Left ventricle myocardium inferior (tissue), 1 donor: ENCODE data around the gene PEX16. TPM values are rescaled to one million over a fixed set of nuclear protein-coding genes. Genes with fewer than 3 reads are reported as not detected.
A peak's percentile ranks its signal among the peaks of the same experiment; 100 is the strongest.
"Not testable (repeated sequence)": the region's sequence is repeated elsewhere in the genome, so short reads cannot be mapped to it uniquely, and the experiment has no call there.

Experiments used
- DNase-seq: peaks from one replicate; pipeline ENCODE4 v3.0.0-alpha.2; 2020
- H3K27ac ChIP-seq: fragments of 200-600 bp; replicated peaks from 2 replicates; pipeline ENCODE4 v1.8.0; 2021
- H3K27me3 ChIP-seq: fragments of 200-600 bp; 2 replicates; pipeline ENCODE4 v1.8.0; 2021; ENCODE audit warnings: low read depth
- H3K36me3 ChIP-seq: fragments of 200-600 bp; 2 replicates; pipeline ENCODE4 v1.8.0; 2021
- H3K4me1 ChIP-seq: fragments of 200-600 bp; 2 replicates; pipeline ENCODE4 v1.8.0; 2021
- H3K4me3 ChIP-seq: fragments of 200-600 bp; 2 replicates; pipeline ENCODE4 v1.8.0; 2021; ENCODE audit warnings: mild to moderate bottlenecking, moderate library complexity
- H3K9me3 ChIP-seq: fragments of 200-600 bp; replicated peaks from 2 replicates; pipeline ENCODE4 v1.8.0; 2021
- intact Hi-C: fragments of 100-400 bp; cut with micrococcal nuclease; formaldehyde crosslinking; loops from one replicate; pipeline ENCODE4 v1.11.0; 2022
- total RNA-seq: library from RNA; stranded (reverse); fragmentation: NEBNext Ultra II Directional; extraction: Animal tissue kit (Norgen Biotek cat#: 25700); gene quantifications from one replicate; pipeline ENCODE4 v1.2.1, GENCODE V29; 2021
- TF ChIP-seq, protein P1 (sequence below): fragments of 200-600 bp; IDR thresholded peaks from 2 replicates; pipeline ENCODE4 v1.8.0; 2021; ENCODE audit warnings: antibody characterized with exemption, mild to moderate bottlenecking, borderline replicate concordance
- donor health status: DM: no; HTN: yes; CAD: no; lungs with severe emphysema.

The PEX16 gene
- total RNA-seq, 1 donor from 2014 or later, result 10.9 TPM

DNA sequence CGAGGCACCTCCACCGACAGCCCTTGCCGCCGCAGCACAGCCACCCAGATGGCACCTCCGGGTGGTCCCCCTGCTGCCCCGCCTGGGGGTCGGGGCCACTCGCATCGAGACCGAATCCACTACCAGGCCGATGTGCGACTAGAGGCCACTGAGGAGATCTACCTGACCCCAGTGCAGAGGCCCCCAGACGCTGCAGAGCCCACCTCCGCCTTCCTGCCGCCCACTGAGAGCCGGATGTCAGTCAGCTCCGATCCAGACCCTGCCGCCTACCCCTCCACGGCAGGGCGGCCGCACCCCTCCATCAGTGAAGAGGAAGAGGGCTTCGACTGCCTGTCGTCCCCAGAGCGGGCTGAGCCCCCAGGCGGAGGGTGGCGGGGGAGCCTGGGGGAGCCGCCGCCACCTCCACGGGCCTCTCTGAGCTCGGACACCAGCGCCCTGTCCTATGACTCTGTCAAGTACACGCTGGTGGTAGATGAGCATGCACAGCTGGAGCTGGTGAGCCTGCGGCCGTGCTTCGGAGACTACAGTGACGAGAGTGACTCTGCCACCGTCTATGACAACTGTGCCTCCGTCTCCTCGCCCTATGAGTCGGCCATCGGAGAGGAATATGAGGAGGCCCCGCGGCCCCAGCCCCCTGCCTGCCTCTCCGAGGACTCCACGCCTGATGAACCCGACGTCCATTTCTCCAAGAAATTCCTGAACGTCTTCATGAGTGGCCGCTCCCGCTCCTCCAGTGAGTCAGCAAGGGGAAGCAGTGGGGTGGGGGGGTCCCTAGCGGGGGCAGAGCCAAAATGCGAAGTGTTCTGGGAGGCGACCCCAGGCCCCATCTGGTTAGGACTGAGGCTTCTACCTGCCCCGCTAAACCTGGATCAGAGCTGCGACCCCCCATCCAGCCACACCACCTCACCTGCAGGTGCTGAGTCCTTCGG lies 15.0 kb downstream of the PEX16 start:
- DNase-seq, result no peak
- TF ChIP-seq, protein P1, sequence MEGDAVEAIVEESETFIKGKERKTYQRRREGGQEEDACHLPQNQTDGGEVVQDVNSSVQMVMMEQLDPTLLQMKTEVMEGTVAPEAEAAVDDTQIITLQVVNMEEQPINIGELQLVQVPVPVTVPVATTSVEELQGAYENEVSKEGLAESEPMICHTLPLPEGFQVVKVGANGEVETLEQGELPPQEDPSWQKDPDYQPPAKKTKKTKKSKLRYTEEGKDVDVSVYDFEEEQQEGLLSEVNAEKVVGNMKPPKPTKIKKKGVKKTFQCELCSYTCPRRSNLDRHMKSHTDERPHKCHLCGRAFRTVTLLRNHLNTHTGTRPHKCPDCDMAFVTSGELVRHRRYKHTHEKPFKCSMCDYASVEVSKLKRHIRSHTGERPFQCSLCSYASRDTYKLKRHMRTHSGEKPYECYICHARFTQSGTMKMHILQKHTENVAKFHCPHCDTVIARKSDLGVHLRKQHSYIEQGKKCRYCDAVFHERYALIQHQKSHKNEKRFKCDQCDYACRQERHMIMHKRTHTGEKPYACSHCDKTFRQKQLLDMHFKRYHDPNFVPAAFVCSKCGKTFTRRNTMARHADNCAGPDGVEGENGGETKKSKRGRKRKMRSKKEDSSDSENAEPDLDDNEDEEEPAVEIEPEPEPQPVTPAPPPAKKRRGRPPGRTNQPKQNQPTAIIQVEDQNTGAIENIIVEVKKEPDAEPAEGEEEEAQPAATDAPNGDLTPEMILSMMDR, result no peak
- intact Hi-C loops, result no loop called here
- Histone ChIP-seq H3K4me1 (peaks cover 31% of the 10 kb centered on the region), H3K4me3 (no peak overlapping the region), H3K27ac (no peak overlapping the region), H3K9me3 (no peaks in the 10 kb centered on the region), H3K27me3 (no peaks in the 10 kb centered on the region), H3K36me3 (peaks cover 6% of the 10 kb centered on the region)

DNA sequence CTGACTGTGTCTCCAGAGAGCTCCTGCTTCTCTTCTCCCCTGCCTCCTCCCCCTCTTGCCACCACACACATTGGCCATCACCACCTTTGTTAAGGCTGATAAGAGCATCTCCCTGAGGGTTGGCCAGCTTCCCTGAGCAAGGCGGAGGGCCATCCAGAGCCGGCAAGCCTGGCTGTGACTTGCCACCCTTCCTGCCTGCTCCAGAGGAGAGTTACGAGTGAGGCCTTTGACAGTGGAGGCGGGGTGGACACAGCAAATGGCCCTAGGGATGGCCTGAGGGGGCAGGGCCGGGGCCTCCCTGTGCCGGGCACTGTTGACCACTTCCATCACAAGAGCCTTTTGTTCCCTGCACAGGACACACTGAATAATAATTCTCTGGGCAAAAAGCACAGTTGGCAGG lies 16.1 kb downstream of the PEX16 start:
- Histone ChIP-seq H3K9me3 (no peaks in the 10 kb centered on the region), H3K4me1 (peaks cover 31% of the 10 kb centered on the region), H3K4me3 (no peak overlapping the region), H3K27ac (no peak overlapping the region), H3K36me3 (peaks cover 6% of the 10 kb centered on the region), H3K27me3 (no peaks in the 10 kb centered on the region)
- intact Hi-C loops, result no loop called here
- DNase-seq, result no peak
- TF ChIP-seq, protein P1, result no peak

DNA sequence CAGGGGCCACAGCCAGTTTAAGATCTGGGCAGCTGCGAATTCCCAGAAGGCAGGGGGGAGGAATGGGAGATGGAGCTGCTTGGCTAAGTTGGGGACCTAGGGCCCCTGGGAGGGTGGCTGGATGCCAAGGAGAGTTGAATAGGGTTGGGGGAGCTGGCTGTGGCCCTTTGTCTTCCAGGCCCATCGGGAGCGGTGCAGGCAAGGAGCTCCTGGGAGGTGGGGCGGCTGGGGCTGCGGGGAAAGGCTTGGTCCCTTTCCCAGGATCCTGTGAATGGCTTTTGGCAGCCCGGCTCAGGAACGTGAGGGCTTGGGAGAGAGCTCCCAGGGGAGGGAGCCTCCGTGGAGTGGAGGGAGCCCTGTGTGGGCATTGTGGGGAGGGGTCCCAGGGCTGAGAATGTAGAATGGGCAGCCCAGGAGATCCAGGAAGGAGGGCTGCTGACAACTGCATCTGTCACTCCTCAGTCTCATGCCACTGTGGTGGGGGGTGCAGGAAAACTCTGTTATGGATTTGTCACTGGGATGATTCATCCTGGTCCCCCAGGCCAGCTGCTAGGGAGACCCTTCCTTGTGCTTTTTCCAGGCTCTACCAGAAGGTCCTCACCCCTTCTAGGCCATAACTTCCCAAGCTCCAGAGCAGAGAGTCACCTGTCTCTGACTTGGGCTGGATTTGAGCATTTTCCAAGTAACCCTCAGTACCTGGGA lies 16.6 kb downstream of the PEX16 start:
- H3K36me3 ChIP-seq, result peaks cover 6% of the 10 kb centered on the region
- peak overlapping the region; percentile 73 for H3K4me3 ChIP-seq
- intact Hi-C loops, result no loop called here
- H3K27ac ChIP-seq, result no peak overlapping the region
- H3K4me1 ChIP-seq, result peaks cover 31% of the 10 kb centered on the region
- no peak for DNase-seq
- TF ChIP-seq, protein P1, result no peak
- H3K27me3 ChIP-seq, result no peaks in the 10 kb centered on the region
- H3K9me3 ChIP-seq, result no peaks in the 10 kb centered on the region

DNA sequence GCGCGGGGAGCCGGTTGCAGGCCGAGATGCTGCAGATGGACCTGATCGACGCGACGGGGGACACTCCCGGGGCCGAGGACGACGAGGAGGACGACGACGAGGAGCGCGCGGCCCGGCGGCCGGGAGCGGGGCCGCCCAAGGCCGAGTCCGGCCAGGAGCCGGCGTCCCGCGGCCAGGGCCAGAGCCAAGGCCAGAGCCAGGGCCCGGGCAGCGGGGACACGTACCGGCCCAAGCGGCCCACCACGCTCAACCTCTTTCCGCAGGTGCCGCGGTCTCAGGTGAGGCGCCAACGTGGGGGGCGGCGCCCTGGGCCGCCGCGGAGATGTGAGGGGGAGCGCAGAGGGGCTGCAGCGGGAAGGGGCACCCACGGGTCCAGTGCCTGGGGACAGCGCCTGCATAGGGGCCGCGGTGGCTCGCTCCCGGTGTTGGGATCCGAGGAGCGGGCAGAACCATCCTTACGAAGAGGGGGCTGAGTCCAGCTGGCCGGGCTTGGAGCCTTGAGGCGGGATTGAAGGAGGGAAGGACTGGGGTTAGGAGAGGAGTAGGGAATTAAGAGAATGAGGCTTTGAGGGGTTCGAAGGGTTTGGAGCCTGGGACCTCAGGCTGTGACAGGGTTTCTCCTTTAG lies 17.4 kb downstream of the PEX16 start:
- Histone ChIP-seq H3K4me3 (peak overlapping the region; percentile 73), H3K27ac (peak overlapping the region; percentile 65), H3K4me1 (peaks cover 31% of the 10 kb centered on the region)
- H3K9me3 ChIP-seq, H3K36me3 ChIP-seq, DNase-seq, intact Hi-C loops, H3K27me3 ChIP-seq: not testable (repeated sequence)

DNA sequence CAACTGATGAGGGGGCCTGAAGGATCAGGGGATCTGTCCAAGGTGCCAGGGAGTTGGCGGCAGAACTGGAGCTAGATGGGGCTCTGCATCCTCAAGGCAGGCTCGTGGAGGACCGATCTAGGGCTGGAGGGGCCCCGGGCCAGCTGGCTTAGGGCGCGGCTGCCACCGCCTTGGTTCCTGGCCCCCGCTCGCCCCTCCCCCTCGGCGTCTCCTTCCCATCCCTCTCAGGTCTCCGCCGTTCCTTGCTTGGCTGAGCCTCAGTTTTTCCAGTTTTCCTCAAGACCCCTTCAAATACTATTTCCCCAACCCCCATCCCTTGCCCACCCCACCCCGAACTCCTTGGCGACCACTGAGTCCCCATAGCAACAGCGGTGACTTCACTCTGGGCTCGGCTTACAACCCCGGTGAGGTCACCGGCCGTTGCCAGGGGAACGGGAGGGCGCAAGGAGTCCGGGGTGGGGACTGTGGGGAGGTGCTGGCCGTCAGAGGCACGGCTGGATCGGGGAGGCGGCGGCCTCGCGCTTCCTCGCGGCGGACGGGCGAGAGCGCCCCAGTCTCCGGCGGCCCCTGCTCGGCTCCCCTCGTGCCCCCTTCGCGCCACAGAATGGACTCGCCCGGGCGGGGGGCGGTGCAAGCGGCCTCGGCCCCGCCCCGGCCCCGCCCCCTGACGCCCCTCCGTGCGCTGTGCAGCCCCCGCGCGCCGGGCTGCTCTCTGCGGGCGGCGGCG lies 18.1 kb downstream of the PEX16 start:
- H3K4me3 ChIP-seq, result peak overlapping the region; percentile 73
- DNase-seq, result peak; percentile 81
- H3K27ac ChIP-seq, result peak overlapping the region; percentile 65
- no peaks in the 10 kb centered on the region for H3K27me3 ChIP-seq
- H3K36me3 ChIP-seq, result peaks cover 6% of the 10 kb centered on the region
- H3K9me3 ChIP-seq, result no peaks in the 10 kb centered on the region
- TF ChIP-seq, protein P1, result no peak
- intact Hi-C loops, result no loop called here
- peaks cover 31% of the 10 kb centered on the region for H3K4me1 ChIP-seq
